Ovary (tissue), 3 donors: ENCODE measurements around the gene SH3PXD2B.

Experiments used
- EP300 ChIP-seq: sonication (generic); formaldehyde crosslinking; IDR thresholded peaks from one replicate; pipeline ENCODE4 v1.6.1; 2017; ENCODE audit warnings: antibody characterized with exemption
- POLR2A ChIP-seq: fragments of 450-650 bp; IDR thresholded peaks from one replicate; pipeline ENCODE4 v1.6.1; 2017; ENCODE audit warnings: antibody characterized with exemption, mild to moderate bottlenecking, moderate library complexity
- TF ChIP-seq, protein P1 (sequence below), 3 donors: fragments of 450-650 bp in 2 of 3; fragments of 200-600 bp in 1 of 3; IDR thresholded peaks; one replicate each; pipeline versions ENCODE4 v1.5.1 to v1.8.0; 2016 to 2022; ENCODE audit warnings: antibody characterized with exemption in 3 of 3, mild to moderate bottlenecking in 1 of 3
- donor health status: DM: no; HTN: no; CAD: no.

DNA sequence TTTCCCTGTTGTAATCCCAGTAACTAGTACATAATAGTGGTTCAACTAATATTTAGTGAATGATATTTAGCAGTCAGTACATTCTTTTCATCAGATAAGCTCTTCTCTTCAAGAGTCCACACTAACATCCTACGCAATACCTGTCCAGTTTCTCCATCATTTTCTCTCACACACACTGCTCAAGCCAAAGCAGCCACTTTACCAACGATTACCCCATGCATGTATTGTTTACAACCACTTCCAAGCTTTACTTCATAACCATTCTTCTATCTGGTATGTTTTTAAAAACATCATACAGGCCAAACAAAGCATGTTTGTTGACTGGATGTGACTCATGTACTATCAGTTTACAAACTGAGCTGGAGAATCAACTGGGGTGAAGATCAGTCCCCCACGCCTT, 178.1 kb downstream of the SH3PXD2B start:
- TF ChIP-seq, protein P1, sequence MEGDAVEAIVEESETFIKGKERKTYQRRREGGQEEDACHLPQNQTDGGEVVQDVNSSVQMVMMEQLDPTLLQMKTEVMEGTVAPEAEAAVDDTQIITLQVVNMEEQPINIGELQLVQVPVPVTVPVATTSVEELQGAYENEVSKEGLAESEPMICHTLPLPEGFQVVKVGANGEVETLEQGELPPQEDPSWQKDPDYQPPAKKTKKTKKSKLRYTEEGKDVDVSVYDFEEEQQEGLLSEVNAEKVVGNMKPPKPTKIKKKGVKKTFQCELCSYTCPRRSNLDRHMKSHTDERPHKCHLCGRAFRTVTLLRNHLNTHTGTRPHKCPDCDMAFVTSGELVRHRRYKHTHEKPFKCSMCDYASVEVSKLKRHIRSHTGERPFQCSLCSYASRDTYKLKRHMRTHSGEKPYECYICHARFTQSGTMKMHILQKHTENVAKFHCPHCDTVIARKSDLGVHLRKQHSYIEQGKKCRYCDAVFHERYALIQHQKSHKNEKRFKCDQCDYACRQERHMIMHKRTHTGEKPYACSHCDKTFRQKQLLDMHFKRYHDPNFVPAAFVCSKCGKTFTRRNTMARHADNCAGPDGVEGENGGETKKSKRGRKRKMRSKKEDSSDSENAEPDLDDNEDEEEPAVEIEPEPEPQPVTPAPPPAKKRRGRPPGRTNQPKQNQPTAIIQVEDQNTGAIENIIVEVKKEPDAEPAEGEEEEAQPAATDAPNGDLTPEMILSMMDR (IDR thresholded peaks at IDR 0.05), result no peak
- TF ChIP-seq POLR2A, result no peak
- TF ChIP-seq EP300, result no peak
